Fibroblast of pulmonary artery (primary cell): ENCODE data around the gene MOB3B.

Source experiments
- DNase-seq: peaks from one replicate; pipeline ENCODE4 v3.0.0-alpha.2; 2010; ENCODE audit warnings: low read depth
- H3K4me3 ChIP-seq: replicated peaks from 2 replicates; pipeline ENCODE4 v1.5.1; 2011; ENCODE audit warnings: low read depth, mild to moderate bottlenecking, control low read depth, low read length, moderate library complexity
- TF ChIP-seq, protein P1 (sequence below): IDR thresholded peaks from 2 replicates; pipeline ENCODE4 v1.5.1; 2011; ENCODE audit warnings: mild to moderate bottlenecking, control low read depth, low read length, inconsistent platforms; ENCODE audit errors: missing control alignments

MOB3B gene

DNA sequence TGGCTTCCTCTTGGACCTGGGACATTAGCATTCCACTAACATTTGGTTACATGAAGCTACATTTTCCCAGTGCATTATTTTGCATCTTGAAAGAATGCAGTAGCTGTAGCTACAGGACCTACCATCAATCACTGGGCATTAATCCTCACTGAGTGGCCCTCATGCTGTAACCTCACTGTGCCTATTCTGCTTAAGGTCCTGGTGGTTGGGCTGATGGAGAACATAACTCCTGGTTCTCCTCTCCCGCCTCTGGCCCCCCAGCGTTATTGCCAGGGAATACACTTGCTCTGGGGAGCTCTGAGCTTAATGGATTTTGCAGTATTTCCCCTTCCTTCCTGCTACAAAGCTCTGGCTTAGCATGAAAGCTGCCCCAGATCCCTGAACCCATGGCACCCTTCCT, 121.1 kb downstream of the MOB3B start:
- DNase-seq, result no peak
- H3K4me3 ChIP-seq, result no peak overlapping the region
- TF ChIP-seq, protein P1, sequence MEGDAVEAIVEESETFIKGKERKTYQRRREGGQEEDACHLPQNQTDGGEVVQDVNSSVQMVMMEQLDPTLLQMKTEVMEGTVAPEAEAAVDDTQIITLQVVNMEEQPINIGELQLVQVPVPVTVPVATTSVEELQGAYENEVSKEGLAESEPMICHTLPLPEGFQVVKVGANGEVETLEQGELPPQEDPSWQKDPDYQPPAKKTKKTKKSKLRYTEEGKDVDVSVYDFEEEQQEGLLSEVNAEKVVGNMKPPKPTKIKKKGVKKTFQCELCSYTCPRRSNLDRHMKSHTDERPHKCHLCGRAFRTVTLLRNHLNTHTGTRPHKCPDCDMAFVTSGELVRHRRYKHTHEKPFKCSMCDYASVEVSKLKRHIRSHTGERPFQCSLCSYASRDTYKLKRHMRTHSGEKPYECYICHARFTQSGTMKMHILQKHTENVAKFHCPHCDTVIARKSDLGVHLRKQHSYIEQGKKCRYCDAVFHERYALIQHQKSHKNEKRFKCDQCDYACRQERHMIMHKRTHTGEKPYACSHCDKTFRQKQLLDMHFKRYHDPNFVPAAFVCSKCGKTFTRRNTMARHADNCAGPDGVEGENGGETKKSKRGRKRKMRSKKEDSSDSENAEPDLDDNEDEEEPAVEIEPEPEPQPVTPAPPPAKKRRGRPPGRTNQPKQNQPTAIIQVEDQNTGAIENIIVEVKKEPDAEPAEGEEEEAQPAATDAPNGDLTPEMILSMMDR, result no peak

DNA sequence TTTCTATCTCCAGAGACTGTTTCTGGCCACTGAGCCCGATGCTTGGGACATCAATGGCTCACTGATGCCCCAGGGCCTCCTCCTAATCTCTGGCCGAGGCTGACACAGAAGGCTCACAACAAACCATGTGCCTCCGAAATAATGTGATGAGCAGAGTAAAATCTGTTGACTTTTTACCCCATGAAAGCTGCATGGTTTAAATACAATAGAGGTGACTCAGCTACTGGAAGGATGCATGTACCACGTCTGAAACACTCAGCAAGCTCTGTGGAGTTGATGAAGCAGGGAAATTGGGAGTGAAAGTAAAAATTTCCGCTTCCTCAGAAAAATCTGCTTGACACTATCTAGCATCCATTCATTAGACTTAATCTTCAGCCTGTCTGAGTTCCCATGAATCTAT, 121.6 kb downstream of the MOB3B start:
- DNase-seq, result peak; percentile 48
- TF ChIP-seq, protein P1, result no peak
- H3K4me3 ChIP-seq, result no peak overlapping the region

DNA sequence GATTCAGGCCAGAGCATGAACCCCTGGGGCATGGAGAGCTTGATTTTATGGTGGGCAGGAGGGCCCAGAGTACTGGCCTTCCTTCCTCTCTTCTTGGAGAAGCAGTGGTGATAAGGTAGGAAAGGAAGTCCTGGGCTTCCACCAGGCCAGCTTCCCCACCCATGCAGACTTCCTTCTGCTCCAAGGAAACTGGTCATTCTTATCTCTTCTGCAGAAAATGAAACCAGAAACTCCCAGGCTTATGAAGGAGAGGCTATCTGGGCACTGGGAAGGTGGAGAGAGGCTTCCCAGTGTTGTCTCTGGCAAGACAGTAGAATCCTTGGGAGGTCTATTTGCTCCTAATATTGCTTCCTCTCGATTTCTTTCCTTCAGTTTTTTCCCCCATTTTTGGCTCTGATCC, 122.1 kb downstream of the MOB3B start:
- DNase-seq, result no peak
- TF ChIP-seq, protein P1, result no peak
- no peak overlapping the region for H3K4me3 ChIP-seq

DNA sequence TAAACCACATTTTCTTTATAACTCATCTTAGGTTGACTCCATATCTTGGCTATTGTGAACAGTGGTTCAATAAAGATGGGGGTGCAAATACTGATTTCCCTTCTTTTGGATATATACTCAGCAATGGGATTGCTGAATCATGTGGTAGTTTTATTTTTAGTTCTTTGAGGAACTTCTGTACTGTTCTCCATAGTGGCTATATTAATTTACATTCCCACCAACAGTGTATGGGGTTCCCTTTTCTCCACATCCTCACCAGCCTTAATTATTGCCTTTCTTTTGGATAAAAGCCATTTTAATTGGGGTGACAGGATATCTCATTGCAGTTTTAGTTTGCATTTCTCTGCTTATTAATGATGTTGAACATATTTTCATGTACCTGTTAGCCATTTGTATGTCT, 125.0 kb downstream of the MOB3B start:
- H3K4me3 ChIP-seq, result no peak overlapping the region
- TF ChIP-seq, protein P1, result no peak
- no peak for DNase-seq

DNA sequence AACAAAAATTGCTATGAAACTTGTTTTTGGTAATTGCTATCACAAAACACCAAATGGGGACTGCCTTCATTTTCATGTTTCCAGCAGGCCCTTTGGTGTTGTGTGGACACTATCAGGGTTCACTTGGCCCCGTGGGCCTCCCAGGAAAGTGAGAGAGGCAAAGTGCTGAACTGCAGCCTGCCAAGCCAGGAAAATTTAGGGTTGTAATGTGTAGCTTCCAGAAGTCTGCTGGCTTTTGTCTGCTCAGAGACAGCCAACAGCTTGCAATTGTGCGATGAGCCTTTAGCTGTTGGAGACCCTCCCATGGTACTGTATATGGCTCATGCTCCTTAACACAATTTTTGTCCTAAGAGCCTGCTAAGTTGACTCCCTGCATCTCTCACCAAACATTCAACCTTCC, 127.0 kb downstream of the MOB3B start:
- TF ChIP-seq, protein P1, result no peak
- no peak for DNase-seq
- H3K4me3 ChIP-seq, result no peak overlapping the region

DNA sequence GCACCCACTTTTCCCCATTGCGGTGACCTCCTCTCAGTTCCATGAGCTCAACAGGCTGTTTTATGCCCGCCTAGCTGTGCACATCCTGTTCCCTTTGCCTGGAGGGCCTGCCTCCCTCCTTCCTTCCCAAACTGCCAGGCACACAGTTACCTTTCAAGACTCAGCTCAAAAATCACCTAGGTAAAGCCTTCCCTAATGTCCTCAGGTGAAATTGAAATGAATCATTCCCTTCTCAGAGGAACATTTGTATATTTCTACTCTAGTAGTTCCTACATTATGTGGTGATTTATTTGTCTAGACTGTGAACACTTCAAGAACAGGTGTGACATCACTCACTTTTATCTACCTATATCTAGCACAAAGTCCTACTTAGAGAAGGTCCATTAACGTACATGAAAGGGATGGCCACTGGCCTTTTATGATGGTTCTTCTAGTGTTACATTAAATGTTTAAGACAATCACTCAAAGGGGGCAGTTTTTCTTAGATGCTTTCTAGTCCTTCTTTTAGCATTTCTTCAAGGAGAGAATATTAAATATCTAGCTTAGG, 129.2 kb downstream of the MOB3B start:
- H3K4me3 ChIP-seq, result no peak overlapping the region
- DNase-seq, result no peak
- TF ChIP-seq, protein P1, result no peak

DNA sequence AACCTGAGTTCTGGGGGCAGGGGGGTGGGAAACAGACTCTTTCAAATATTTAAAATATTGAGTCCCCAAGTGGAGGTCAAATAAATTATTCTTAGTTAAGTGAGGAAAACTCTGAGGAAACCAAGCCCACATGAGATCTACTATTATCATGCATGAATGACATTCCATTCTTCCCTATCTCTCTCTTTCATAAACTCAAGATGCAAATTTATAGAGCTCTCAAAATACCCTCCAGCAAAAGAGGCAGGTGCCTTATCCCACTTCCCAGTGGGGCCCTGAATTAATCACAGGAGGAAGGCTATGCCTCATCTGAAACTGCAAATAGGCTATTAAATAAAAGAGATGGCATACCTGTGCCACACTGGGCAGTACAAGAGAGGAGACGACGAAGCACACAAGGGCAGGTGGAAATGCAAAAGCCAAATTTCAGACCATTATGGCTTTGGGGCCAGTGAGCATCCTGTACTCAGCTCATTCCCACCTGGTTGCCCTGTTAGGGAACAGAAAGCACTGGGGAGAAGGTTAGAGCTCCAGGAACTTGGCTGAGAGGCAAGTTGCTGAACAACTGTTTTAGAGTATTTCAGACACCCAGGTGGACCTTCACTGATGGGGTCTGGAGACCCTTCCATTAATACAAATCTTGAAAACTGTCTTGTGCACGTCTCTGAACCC, 130.5 kb downstream of the MOB3B start:
- DNase-seq, result no peak
- TF ChIP-seq, protein P1, result no peak
- H3K4me3 ChIP-seq, result no peak overlapping the region
